Neural progenitor cell (in vitro differentiated cells): ENCODE data around the gene HMGA1.
A peak's percentile ranks its signal among the peaks of the same experiment; 100 is the strongest.

Experiments
- CTCF ChIP-seq: fragments of 200-600 bp; sonication (generic); IDR thresholded peaks from 2 replicates; pipeline ENCODE4 v1.5.1; 2017; ENCODE audit warnings: antibody characterized with exemption, mild to moderate bottlenecking
- EZH2 ChIP-seq: fragments of 200-600 bp; sonication (generic); IDR thresholded peaks from 2 replicates; pipeline ENCODE4 v1.6.1; 2017; ENCODE audit warnings: antibody characterized with exemption, mild to moderate bottlenecking, moderate library complexity

DNA sequence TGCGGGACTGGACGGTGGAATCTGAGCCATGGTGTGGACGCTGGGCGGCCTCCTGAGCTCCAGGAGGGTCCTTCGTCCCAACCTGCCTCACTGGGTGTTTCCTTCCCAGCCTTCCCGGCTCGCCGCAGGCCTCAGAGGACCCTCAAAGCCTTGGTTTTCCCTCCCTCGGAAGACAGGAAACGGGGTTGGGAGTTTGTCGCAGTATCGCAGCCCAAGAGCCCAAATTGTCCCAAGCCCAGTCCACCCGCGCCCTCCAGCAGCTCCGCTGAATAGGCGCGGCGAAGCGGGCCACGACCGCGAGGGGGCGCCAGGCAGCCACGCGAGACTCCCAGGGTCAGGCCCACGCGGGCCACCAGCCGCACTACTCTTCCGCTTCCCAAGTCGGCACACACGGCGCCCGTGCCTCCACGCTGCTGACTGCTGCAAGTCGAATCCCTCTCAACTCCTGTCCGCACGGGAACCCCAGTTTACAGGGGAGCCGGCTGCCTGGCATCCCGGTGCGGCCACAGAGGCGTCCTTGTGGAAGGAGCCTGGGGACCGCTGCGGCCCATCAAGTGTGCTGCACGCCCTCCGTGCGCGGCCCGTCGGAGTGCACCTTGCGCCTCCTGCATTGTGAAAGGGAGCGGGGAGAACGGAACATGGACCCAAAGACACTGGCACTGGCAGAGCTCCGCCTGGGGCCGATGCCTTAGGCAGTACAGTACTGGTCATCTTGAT, 40.4 kb upstream of the HMGA1 start:
- peak; percentile 92 for TF ChIP-seq CTCF
- TF ChIP-seq EZH2: no peak
